Astrocyte (in vitro differentiated cells and primary cell): ENCODE results near the gene MRTFB. TPM values are rescaled to one million over a fixed set of nuclear protein-coding genes. Genes with fewer than 3 reads are reported as not detected.
A peak's percentile ranks its signal among the peaks of the same experiment; 100 is the strongest.

ENCODE experiments used
- DNase-seq: peaks from one replicate; pipeline ENCODE4 v3.0.0-alpha.2; 2010; ENCODE audit warnings: low read depth
- FAIRE-seq: peaks from 2 replicates; lab custom pipeline; 2011; peaks lifted over from hg19 to GRCh38; lab: Jason Lieb, UNC
- H2AFZ ChIP-seq: 2 replicates; pipeline ENCODE4 v1.6.0; 2012; ENCODE audit warnings: low read depth, low read length, inconsistent platforms
- H3K27ac ChIP-seq: 2 replicates; pipeline ENCODE4 v1.5.1; 2011; ENCODE audit warnings: low read depth, low read length, inconsistent platforms
- H3K27me3 ChIP-seq: 2 replicates; pipeline ENCODE4 v1.6.0; 2011; ENCODE audit warnings: low read length, inconsistent platforms; ENCODE audit not compliant: insufficient read depth
- H3K36me3 ChIP-seq: 2 replicates; pipeline ENCODE4 v1.5.1; 2011; ENCODE audit warnings: low read length, inconsistent platforms; ENCODE audit not compliant: insufficient read depth
- H3K4me1 ChIP-seq: 2 replicates; pipeline ENCODE4 v1.5.1; 2011; ENCODE audit warnings: low read length, inconsistent platforms; ENCODE audit not compliant: insufficient read depth
- H3K4me2 ChIP-seq: 2 replicates; pipeline ENCODE4 v1.6.0; 2012; ENCODE audit warnings: low read length, inconsistent platforms
- H3K4me3 ChIP-seq: 2 replicates; pipeline ENCODE4 v1.5.1; 2011; ENCODE audit warnings: low read depth, mild to moderate bottlenecking, low read length, inconsistent platforms; ENCODE audit not compliant: insufficient read depth
- H3K79me2 ChIP-seq: 2 replicates; pipeline ENCODE4 v1.6.0; 2012; ENCODE audit warnings: mild to moderate bottlenecking, low read length, inconsistent platforms; ENCODE audit not compliant: insufficient read depth
- H3K9ac ChIP-seq: 2 replicates; pipeline ENCODE4 v1.6.0; 2012; ENCODE audit warnings: mild to moderate bottlenecking, low read length, inconsistent platforms
- H3K9me3 ChIP-seq: 2 replicates; pipeline ENCODE4 v1.5.1; 2012; ENCODE audit warnings: low read depth, mild to moderate bottlenecking, low read length, inconsistent platforms; ENCODE audit not compliant: insufficient read depth
- H4K20me1 ChIP-seq: 2 replicates; pipeline ENCODE4 v1.6.0; 2012; ENCODE audit warnings: low read length, inconsistent platforms; ENCODE audit not compliant: insufficient read depth
- H3K27ac Mint-ChIP-seq: one replicate; pipeline ENCODE4 v1.8.0; 2021; ENCODE audit warnings: mild to moderate bottlenecking, mixed read lengths; ENCODE audit not compliant: unreplicated experiment
- H3K27me3 Mint-ChIP-seq: one replicate; pipeline ENCODE4 v1.8.0; 2021; ENCODE audit warnings: low read depth, mixed read lengths; ENCODE audit not compliant: unreplicated experiment
- H3K36me3 Mint-ChIP-seq: one replicate; pipeline ENCODE4 v1.8.0; 2021; ENCODE audit warnings: low read depth, mixed read lengths; ENCODE audit not compliant: unreplicated experiment
- H3K4me1 Mint-ChIP-seq: one replicate; pipeline ENCODE4 v1.8.0; 2021; ENCODE audit warnings: low read depth, mixed read lengths; ENCODE audit not compliant: unreplicated experiment
- H3K4me3 Mint-ChIP-seq: one replicate; pipeline ENCODE4 v1.8.0; 2021; ENCODE audit warnings: mild to moderate bottlenecking, moderate library complexity, mixed read lengths; ENCODE audit not compliant: unreplicated experiment
- H3K9me3 Mint-ChIP-seq: one replicate; pipeline ENCODE4 v1.8.0; 2021; ENCODE audit warnings: mild to moderate bottlenecking, mixed read lengths; ENCODE audit not compliant: unreplicated experiment
- CTCF ChIP-seq: IDR thresholded peaks from 2 replicates; pipeline ENCODE4 v1.5.1; 2011; ENCODE audit warnings: low read depth, mild to moderate bottlenecking, inconsistent platforms, low read length, moderate library complexity; ENCODE audit not compliant: insufficient read depth
- EZH2 ChIP-seq: IDR thresholded peaks from 2 replicates; pipeline ENCODE4 v1.6.1; 2012; ENCODE audit warnings: mild to moderate bottlenecking, low read length, inconsistent platforms; ENCODE audit not compliant: insufficient read depth
- total RNA-seq: library from RNA; stranded (reverse); gene quantifications from 2 replicates; pipeline ENCODE4 v1.2.1, GENCODE V29; 2021

The MRTFB gene
- total RNA-seq, 1 donor from 2014 or later: 32.5 TPM

- no peak for DNase-seq
- Histone ChIP-seq H3K27ac (no peak overlapping the region), H2AFZ (no peak overlapping the region), H4K20me1 (no peaks in the 10 kb centered on the region), H3K79me2 (no peaks in the 10 kb centered on the region), H3K4me3 (no peak overlapping the region), H3K9me3 (peaks cover 11% of the 10 kb centered on the region), H3K4me1 (peaks cover 8% of the 10 kb centered on the region), H3K4me2 (no peak overlapping the region), H3K9ac (no peak overlapping the region), H3K36me3 (no peaks in the 10 kb centered on the region), H3K27me3 (no peaks in the 10 kb centered on the region)
- H3K27me3 Mint-ChIP-seq: no peaks in the 10 kb centered on the region
- no peaks in the 10 kb centered on the region for H3K4me1 Mint-ChIP-seq
- no peak overlapping the region for H3K4me3 Mint-ChIP-seq
- no peak for FAIRE-seq
- H3K27ac Mint-ChIP-seq: no peak overlapping the region
- TF ChIP-seq CTCF (peak; percentile 28), EZH2 (no peak)
- H3K9me3 Mint-ChIP-seq: peaks cover 12% of the 10 kb centered on the region
- H3K36me3 Mint-ChIP-seq: peaks cover 8% of the 10 kb centered on the region
Observed at GRCh38 chr16:14289692-14290340, 218.7 kb downstream of the MRTFB start.

DNA sequence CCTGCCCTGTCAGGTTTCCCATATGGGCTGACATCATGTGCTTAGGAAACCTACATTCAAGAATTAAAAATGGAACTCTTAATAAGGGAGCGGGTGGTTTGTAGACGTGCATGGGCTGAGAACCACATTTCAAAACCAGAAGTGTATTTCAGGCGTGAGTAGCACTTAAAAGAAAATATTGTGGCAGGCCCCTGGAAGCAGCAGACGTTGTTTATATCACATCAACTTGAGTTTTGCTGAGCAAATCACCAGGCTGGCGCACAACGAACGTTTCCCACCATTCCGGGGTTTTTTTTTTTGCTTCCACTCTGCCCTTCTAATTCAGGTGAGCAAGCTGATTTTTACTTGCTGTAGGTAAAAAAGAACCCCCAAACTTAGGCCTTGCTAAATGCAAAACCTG, 220.2 kb downstream of the MRTFB start:
- peaks cover 12% of the 10 kb centered on the region for H3K9me3 Mint-ChIP-seq
- H3K27me3 Mint-ChIP-seq: no peaks in the 10 kb centered on the region
- H3K4me3 Mint-ChIP-seq: no peak overlapping the region
- Histone ChIP-seq H2AFZ (no peak overlapping the region), H3K4me2 (no peak overlapping the region), H3K27me3 (no peaks in the 10 kb centered on the region), H3K36me3 (no peaks in the 10 kb centered on the region), H3K27ac (no peak overlapping the region), H3K4me3 (no peak overlapping the region), H3K9ac (no peak overlapping the region), H4K20me1 (no peaks in the 10 kb centered on the region), H3K4me1 (peaks cover 2% of the 10 kb centered on the region), H3K9me3 (peaks cover 11% of the 10 kb centered on the region), H3K79me2 (no peaks in the 10 kb centered on the region)
- DNase-seq (no peak), FAIRE-seq (no peak)
- H3K36me3 Mint-ChIP-seq: peaks cover 8% of the 10 kb centered on the region
- no peaks in the 10 kb centered on the region for H3K4me1 Mint-ChIP-seq
- TF ChIP-seq CTCF (no peak), EZH2 (no peak)
- H3K27ac Mint-ChIP-seq: no peak overlapping the region

- H3K9me3 Mint-ChIP-seq: peaks cover 12% of the 10 kb centered on the region
- no peaks in the 10 kb centered on the region for H3K36me3 ChIP-seq
- H3K79me2 ChIP-seq: no peaks in the 10 kb centered on the region
- H3K4me3 Mint-ChIP-seq: no peak overlapping the region
- H3K27me3 Mint-ChIP-seq: peaks cover 2% of the 10 kb centered on the region
- DNase-seq (no peak), FAIRE-seq (no peak)
- H3K27ac Mint-ChIP-seq: no peak overlapping the region
- no peak for TF ChIP-seq EZH2
- TF ChIP-seq CTCF: no peak
- no peak overlapping the region for H3K4me2 ChIP-seq
- H3K9ac ChIP-seq: no peak overlapping the region
- H3K27me3 ChIP-seq: no peaks in the 10 kb centered on the region
- H4K20me1 ChIP-seq: no peaks in the 10 kb centered on the region
- H3K4me1 Mint-ChIP-seq: no peaks in the 10 kb centered on the region
- peaks cover 11% of the 10 kb centered on the region for H3K9me3 ChIP-seq
- no peaks in the 10 kb centered on the region for H3K4me1 ChIP-seq
- no peak overlapping the region for H3K4me3 ChIP-seq
- no peak overlapping the region for H2AFZ ChIP-seq
- no peak overlapping the region for H3K27ac ChIP-seq
- H3K36me3 Mint-ChIP-seq: peaks cover 8% of the 10 kb centered on the region
Observed at GRCh38 chr16:14292051-14292825, 221.1 kb downstream of the MRTFB start.
